ENCODE data around the gene ANXA1.

DNA sequence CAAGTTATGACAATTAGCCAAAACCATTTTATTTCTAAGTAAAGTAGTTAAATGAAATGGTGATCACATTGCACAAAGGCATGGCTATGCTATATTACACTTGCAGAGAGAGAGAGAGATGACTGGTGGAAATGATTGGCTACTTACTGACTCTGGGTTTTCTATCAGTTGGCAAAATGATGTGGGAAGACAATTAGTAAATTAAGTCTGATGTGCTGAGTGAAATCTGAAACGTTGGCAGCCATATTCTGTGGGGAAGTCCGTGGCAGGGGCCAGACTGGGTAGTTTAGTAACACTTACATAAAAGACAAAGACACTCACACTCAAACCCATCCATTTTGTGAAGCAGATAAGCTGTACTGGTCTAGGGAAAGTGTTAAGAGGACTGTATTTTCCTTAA lies 61.6 kb downstream of the ANXA1 start:
- no peak for TF ChIP-seq POLR2A (IDR thresholded peaks at IDR 0.05)
- TF ChIP-seq, protein P1, sequence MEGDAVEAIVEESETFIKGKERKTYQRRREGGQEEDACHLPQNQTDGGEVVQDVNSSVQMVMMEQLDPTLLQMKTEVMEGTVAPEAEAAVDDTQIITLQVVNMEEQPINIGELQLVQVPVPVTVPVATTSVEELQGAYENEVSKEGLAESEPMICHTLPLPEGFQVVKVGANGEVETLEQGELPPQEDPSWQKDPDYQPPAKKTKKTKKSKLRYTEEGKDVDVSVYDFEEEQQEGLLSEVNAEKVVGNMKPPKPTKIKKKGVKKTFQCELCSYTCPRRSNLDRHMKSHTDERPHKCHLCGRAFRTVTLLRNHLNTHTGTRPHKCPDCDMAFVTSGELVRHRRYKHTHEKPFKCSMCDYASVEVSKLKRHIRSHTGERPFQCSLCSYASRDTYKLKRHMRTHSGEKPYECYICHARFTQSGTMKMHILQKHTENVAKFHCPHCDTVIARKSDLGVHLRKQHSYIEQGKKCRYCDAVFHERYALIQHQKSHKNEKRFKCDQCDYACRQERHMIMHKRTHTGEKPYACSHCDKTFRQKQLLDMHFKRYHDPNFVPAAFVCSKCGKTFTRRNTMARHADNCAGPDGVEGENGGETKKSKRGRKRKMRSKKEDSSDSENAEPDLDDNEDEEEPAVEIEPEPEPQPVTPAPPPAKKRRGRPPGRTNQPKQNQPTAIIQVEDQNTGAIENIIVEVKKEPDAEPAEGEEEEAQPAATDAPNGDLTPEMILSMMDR (IDR thresholded peaks at IDR 0.05): no peak

Measured in stomach (tissue), 4 donors.